ENCODE results near the gene IDH1.

GRCh38 chr2:208274748-208275147, 19.9 kb upstream of the IDH1 start:
- TF ChIP-seq EZH2 (IDR thresholded peaks at IDR 0.05; ENCODE audit: insufficient read depth, poor library complexity, severe bottlenecking): no peak
- no peak for TF ChIP-seq EZH2phosphoT487 (IDR thresholded peaks at IDR 0.05; ENCODE audit: insufficient read depth, low read depth)
